Measurements from ENCODE around the gene C3orf52.
"Not testable (repeated sequence)": the region's sequence is repeated elsewhere in the genome, so short reads cannot be mapped to it uniquely, and the experiment has no call there.

The C3orf52 gene

GRCh38 chr3:112086076-112086854, at the start of gene C3orf52:
C3orf52 (plus strand) TSS chr3:112086389; CDS start chr3:112086408, 19 bp downstream.
- peak; percentile 79 for DNase-seq

DNA sequence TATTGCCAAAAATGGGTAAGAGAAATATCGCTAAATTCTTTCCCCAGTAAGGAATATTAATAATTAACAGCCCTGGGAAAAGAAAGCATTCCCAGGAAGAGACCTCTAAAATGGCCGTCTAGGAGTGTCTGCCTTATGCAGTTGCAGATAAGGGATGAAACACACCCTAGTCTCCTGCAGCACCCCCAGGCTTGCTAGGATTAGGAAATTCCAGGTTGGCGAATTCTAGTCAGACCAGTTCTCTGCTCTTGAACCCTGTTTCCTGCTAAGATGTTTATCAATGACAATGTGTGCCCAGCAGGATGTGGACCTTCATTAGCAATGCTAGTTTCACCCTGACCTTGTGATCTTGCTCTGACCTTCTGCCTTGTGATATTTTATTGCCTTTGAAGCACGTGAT, 49.0 kb upstream of the C3orf52 start:
- DNase-seq, result not testable (repeated sequence)

DNA sequence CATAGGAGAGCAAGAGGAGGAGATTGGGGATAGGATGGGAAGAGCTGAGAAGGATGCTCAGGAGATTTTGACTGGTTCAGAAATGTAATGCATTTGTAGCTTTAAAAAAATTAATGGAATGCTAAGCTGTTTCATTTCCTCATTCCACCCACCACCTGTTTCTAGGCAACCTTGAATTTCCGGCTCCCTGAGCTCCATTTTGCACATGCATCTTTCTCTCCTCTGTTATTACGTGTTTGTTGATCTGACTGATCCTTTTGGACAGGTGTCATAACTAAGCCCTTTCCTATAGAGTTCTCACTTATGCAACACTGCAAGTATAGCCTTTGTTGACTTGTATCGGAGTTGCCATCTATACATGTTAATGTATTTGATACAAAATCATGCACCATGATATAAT, 47.3 kb upstream of the C3orf52 start:
- DNase-seq, result no peak

GRCh38 chr3:112041321-112041720, 44.9 kb upstream of the C3orf52 start:
- DNase-seq, result no peak

DNA sequence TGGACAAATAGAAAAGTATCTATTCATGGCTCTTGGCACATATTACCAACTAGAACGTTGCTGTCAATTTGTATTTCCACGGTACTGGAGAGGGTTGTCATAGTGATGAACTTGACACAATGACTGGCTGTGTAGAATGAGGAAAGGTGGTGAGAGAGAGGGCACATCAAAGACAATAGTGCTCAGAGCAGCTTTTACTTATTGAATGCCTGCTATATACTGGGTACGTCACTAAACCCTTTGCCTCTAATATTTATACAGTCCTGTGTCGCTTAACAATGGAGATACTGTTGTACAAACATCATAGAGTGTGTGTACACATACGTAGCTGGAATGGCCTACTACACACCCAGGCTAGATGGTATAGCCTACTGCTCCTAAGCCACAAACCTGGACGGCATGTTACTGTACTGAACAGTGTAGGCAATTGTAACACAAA, 43.3 kb upstream of the C3orf52 start:
- peak; percentile 83 for DNase-seq

DNA sequence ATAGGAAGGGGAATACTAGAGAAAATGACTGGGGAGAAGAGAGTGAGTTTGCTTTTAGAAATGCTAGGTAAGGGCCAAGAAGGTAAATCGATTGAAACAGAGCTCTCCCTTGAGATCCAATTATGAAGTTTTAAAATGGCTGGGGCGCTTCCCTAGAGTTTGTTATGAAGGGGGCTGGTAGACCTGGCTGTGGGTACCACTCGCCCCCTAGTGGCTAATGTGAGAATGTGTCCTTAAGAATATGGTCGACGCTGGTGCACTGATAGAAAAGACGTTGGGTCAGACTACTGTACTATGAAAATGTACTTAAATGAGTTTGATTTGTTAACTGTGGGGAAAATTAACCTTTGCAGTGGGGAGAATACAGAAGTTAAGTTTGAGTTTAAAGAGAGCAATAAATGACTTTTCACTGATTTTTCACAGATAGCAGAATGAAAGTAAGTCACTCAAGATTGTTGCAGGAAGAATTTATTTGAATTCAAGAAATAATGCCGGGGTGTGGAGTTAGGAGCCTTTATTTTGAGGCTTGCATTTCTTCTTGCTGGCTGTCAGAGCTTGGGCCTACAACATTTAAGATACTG, 42.5 kb upstream of the C3orf52 start:
- DNase-seq, result peak; percentile 34

DNA sequence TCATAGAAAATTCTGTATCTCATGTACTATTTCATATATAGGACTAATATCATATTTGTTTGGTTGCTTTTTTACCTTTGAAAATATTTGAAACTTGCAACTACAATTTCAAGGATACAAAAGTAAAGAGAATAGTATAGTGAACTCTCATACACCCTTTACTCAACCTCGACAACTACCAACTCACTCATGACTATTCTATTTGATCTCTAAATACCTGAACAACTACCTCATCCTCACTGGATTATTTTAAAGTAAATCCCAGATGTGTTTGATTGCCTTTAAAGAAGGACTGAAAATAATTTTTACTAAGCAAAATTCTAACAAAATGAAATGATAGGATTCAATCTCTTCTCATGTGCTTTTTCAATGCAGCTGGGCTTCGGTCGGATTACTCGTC, 39.6 kb upstream of the C3orf52 start:
- DNase-seq, result no peak

DNA sequence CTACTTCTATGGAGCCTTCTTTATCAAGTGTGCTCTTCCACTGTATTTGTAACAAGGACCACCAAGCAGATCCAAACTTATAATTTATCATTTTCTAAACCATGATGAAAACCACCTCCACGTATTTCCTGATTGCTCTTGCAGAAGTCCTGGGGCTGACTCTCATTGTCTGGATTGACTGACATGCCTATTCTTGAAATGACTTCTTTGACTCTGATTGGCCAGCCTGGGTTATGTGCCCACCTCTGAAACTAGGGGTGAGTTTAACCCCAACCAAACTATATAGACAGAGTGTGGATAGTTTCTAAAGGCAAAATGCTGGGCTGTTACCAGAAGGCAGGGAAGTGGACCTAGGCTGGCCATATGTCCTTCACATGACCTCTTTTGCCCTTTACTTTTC, 38.9 kb upstream of the C3orf52 start:
- no peak for DNase-seq

DNA sequence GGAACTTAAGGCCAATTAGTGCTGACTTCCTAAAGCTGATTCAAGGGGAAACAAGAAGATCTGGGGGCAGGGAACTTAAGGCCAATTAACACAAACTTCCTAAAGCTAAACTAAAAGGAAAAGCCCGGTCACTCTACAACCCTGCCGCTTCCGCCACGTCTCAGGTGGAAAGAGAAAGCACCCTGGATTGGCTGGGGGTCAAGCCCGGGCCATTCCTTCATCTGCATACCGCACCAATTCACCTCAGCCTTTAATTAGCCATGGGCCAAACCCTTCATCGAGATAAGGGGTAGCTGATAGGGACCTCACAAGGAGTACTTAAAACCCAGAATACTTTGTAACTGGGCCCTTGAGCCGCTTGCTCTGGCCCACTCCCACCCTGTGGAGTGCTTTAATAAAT, 37.3 kb upstream of the C3orf52 start:
- DNase-seq, result no peak

GRCh38 chr3:112053229-112053628, 33.0 kb upstream of the C3orf52 start:
- DNase-seq, result no peak

DNA sequence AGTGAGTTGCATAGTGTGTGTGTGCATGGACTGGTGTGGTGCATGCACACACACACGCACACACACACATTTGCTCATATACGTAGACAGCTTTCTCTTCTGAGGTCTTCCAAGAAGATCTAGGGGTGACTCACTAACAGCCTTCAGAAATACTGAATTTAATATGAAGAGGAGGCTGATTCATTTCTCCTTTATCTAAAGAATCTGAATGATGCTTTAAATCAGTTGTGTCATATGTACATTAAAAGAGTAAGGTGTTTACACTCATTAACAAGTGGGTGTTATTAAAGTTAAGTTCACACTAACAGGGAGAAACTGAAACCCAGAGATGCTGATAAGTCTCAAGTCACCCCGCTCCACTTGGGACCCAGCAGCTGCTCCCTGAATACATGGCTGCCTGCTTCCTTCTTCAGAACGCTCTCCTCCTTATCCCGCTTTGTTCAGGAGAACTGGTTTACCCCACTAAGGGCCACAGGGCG, 29.7 kb upstream of the C3orf52 start:
- no peak for DNase-seq

DNA sequence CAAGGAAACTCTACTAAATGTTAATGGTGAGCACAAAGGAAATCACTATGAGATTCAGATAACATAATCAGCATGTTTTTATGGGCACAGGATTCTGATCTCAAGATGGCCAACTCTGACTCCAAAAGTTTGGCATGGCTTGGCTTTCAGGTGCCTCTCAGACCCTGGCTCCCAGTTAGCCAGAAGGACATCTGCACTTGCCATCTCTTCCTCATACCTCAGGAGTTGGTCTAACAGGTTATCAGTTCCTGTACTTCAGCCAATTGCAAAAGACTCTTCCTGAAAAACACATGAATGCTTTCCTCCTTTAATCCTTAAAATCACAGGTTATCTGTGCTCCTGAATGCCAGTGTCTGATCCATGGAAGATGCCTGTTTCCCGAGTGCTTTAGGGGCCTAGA, 26.7 kb upstream of the C3orf52 start:
- no peak for DNase-seq

GRCh38 chr3:112061152-112061551, 25.0 kb upstream of the C3orf52 start:
- no peak for DNase-seq

- DNase-seq, result not testable (repeated sequence)
These were observed 13.7 kb upstream of the C3orf52 start for GRCh38 chr3:112072387-112073060.

GRCh38 chr3:112074006-112074405, 12.2 kb upstream of the C3orf52 start:
- DNase-seq, result no peak

DNA sequence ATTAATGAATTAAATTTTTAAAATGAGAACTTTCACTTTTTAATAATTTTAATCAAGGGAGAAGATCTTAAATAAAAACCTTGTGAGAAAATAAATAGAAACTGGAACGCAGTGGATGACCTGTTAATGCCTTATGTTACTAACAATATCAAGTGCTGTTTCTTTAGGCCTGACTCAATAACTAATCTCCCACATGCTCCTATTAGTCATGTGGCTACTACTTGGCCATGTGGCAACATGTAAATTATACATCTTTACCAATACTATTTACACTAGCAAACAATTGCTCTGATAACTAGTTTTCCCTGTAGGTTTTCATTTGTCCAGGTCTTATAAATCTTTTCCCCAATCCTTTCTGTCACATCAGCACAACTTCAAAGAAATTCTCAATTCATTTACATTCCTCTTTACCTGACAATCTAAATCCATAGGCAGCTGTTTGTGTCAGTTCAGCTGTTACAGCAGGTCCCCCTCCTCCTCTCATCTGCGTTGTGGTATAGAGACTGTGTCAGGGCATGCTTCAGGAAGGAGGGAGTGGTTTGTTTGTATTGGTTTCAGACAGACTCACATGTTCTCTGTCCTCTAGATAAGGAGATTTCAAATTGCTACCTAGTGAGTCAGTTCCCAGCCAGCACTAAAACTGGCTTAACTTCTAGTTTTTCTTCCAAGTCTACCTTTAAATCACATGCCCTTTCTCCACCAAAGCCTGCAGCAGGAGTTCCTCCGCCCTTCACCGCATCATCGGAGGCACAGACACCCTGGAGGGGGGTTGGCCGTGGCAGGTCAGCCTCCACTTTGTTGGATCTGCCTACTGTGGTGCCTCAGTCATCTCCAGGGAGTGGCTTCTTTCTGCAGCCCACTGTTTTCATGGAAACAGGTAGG, 11.3 kb upstream of the C3orf52 start:
- DNase-seq, result peak; percentile 50

DNA sequence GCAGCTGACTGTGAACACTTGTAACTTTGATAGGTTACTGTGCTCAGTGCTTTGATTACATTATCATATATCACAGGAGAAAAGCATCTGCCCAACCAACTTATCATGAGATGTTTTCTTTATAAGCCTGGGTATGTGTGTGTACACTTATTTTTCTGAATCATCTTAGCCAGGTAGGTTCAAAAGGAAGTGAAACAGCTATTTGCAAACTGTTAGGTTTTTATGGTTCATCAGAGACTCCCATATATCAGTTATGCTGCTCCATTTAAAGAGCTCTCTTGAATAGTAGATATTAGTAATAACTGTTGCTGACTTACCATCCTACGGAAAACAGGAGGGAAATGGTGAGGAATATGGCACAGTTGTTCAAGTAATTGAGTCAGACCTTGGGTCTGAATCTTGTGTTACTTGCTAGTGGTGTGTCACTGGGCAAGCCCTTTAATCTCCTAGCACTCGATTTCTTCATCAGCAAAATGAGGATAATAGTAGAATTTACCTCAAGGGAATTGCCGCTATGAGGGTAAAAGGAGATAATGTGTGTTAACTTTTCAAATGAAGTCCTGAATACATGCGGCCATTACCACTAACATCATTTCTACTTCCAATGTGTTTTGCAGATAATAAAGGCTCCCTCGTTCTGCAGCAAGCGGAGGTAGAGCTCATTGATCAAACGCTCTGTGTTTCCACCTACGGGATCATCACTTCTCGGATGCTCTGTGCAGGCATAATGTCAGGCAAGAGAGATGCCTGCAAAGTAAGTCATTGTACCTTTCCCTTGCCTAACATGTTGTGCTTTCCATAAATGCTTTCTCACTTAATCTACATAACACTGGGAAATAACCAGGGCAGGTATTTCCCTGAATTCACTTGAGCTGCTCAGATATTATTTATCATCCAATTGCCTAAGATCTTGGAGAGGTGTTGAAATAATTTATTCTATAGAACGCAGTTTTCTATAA, 7.8 kb upstream of the C3orf52 start:
- no peak for DNase-seq

DNA sequence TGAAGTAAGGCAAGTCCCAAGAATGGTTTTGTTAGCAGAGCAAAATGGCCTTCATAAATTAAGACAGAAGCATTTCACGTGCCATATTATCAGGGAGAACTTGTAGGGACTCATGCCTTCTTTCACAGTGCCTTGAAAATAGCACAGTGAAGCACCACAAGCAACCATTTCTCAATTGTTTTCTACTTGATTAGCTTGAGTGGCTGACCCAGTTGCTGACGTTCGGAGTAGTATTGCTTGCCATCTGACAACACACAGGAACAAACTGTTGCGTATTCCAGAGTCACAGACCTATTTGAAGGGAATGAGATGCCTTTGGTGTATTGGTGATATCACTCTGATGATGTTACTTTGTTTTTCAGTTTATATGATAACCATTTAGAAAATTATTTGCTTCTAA, 3.0 kb upstream of the C3orf52 start:
- no peak for DNase-seq

- no peak for DNase-seq
These were observed 1.0 kb upstream of the C3orf52 start for GRCh38 chr3:112084980-112085705.

- DNase-seq, result no peak
These were observed 484 bp upstream of the C3orf52 start for GRCh38 chr3:112085735-112086075.

DNA sequence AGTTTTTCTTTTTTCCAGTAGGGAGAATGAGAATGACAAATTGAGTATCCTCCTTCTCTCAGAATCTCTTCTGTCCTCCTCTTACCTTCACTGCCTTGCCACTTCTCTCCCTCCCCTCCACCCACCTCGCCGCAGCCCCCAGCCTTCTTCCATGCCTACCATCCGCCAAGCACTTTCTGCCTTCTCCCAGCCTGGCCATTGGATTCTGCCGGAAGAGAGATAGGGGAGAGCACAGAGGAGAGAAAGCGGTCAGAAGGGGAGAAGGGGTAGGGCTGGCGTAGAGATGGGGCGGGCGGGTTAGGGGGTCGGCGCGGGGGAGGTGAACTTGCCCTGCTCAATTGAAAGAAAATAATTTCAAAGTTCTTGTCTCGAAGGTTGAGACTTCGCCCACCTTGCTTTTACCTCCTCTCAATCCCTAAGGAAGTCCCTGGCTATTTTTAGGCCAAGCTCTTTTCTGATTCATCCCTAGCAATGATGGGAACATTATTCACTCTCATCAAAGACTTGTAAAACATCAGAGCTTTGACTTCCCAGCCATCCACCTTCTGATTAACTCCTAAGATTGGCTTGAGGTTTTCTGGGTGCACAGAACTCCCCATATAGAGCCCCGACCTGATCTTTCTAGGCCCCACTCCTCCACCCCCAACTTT, 811 bp downstream of the C3orf52 start:
- no peak for DNase-seq
